DND-41 (cell line): ENCODE results near the gene CACYBP.

Experiments
- CTCF ChIP-seq: IDR thresholded peaks from 2 replicates; pipeline ENCODE4 v1.5.1; 2012; ENCODE audit warnings: borderline replicate concordance, low read length, moderate library complexity, mild to moderate bottlenecking; ENCODE audit not compliant: poor library complexity, severe bottlenecking; ENCODE audit errors: extremely low read depth
- EZH2 ChIP-seq: IDR thresholded peaks from 3 replicates; pipeline ENCODE4 v1.6.1; 2012; ENCODE audit warnings: borderline replicate concordance, low read depth, mild to moderate bottlenecking, moderate library complexity, low read length, inconsistent platforms; ENCODE audit not compliant: severe bottlenecking

- TF ChIP-seq EZH2 (no peak), CTCF (no peak)
These were observed at the start of gene CACYBP for GRCh38 chr1:174999936-175000696.
